Osteoblast (primary cell): ENCODE results near the gene SKIL. TPM values are rescaled to one million over a fixed set of nuclear protein-coding genes. Genes with fewer than 3 reads are reported as not detected.
A peak's percentile ranks its signal among the peaks of the same experiment; 100 is the strongest.

Experiments used
- DNase-seq: peaks from one replicate; pipeline ENCODE4 v3.0.0; 2011; ENCODE audit warnings: low spot score, mixed read lengths; ENCODE audit not compliant: insufficient read length; ENCODE audit errors: missing footprints
- H2AFZ ChIP-seq: 2 replicates; pipeline ENCODE4 v1.6.0; 2011; ENCODE audit warnings: mild to moderate bottlenecking, low read length
- H3K27ac ChIP-seq: 2 replicates; pipeline ENCODE4 v1.5.1; 2011; ENCODE audit warnings: mild to moderate bottlenecking, low read depth, low read length, moderate library complexity
- H3K27me3 ChIP-seq: 2 replicates; pipeline ENCODE4 v1.6.0; 2012; ENCODE audit warnings: mild to moderate bottlenecking, control low read depth, inconsistent platforms, low read length, moderate library complexity; ENCODE audit not compliant: insufficient read depth
- H3K36me3 ChIP-seq: 2 replicates; pipeline ENCODE4 v1.5.1; 2011; ENCODE audit warnings: mild to moderate bottlenecking, low read length, control low read depth, moderate library complexity; ENCODE audit not compliant: insufficient read depth
- H3K4me1 ChIP-seq: 2 replicates; pipeline ENCODE4 v1.5.1; 2011; ENCODE audit warnings: mild to moderate bottlenecking, low read length, control low read depth, moderate library complexity; ENCODE audit not compliant: insufficient read depth
- H3K4me2 ChIP-seq: 2 replicates; pipeline ENCODE4 v1.6.0; 2011; ENCODE audit warnings: mild to moderate bottlenecking, low read length; ENCODE audit not compliant: insufficient read depth
- H3K4me3 ChIP-seq: fragments of 200-600 bp; sonication (generic); 3 replicates; pipeline ENCODE4 v1.5.1; 2012; ENCODE audit warnings: mild to moderate bottlenecking, low read length, inconsistent platforms; ENCODE audit not compliant: insufficient read depth
- H3K79me2 ChIP-seq: 2 replicates; pipeline ENCODE4 v1.6.0; 2012; ENCODE audit warnings: mild to moderate bottlenecking, low read length, control low read depth, inconsistent platforms; ENCODE audit not compliant: insufficient read depth
- H3K9me3 ChIP-seq: 2 replicates; pipeline ENCODE4 v1.5.1; 2011; ENCODE audit warnings: low read depth, low read length, control low read depth
- H4K20me1 ChIP-seq: 2 replicates; pipeline ENCODE4 v1.6.0; 2012; ENCODE audit warnings: mild to moderate bottlenecking, low read length, control low read depth; ENCODE audit not compliant: insufficient read depth
- total RNA-seq: library from RNA; depleted of rRNA; stranded (reverse); fragments of >200 nt; gene quantifications from 2 replicates; pipeline ENCODE4 v1.2.3, GENCODE V29; 2012
- TF ChIP-seq, protein P1 (sequence below): IDR thresholded peaks from 2 replicates; pipeline ENCODE4 v1.5.1; 2011; ENCODE audit warnings: mild to moderate bottlenecking, low read depth, low read length, moderate library complexity; ENCODE audit errors: extremely low read depth

The SKIL gene
- total RNA-seq, 1 donor = 69.8 TPM

DNA sequence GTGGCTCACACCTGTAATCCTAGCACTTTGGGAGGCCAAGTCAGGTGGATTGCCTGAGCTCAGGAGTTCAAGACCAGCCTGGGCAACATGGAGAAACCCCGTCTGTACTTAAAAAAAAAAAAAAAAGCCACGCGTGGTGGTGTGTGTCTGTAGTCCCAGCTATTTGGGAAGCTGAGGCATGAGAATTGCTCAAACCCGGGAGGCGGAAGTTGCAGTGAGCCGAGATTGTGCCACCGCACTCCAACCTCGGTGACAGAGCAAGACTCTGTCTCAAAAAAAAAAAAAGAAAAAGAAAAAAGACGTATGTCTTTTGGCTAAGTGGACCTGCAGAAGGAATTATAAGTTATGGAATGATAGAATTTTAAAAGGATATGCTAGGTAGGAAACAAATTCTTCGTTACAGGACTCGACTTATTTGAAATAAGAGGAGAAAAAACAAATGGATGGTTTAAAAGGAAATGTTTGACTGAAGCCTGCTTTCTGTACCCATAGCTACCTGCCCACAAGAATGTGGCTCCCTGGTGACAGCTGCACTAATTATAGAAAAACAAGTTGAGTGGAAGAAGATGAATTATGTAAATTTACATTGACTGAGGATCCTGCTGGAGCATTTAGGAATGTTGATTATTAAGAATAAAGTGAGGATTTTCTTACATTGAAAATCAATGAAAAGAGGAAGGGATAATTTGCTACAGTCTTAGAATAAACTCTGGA lies 36.0 kb upstream of the SKIL start:
- H3K27ac ChIP-seq = no peak overlapping the region
- no peak overlapping the region for H3K4me2 ChIP-seq

DNA sequence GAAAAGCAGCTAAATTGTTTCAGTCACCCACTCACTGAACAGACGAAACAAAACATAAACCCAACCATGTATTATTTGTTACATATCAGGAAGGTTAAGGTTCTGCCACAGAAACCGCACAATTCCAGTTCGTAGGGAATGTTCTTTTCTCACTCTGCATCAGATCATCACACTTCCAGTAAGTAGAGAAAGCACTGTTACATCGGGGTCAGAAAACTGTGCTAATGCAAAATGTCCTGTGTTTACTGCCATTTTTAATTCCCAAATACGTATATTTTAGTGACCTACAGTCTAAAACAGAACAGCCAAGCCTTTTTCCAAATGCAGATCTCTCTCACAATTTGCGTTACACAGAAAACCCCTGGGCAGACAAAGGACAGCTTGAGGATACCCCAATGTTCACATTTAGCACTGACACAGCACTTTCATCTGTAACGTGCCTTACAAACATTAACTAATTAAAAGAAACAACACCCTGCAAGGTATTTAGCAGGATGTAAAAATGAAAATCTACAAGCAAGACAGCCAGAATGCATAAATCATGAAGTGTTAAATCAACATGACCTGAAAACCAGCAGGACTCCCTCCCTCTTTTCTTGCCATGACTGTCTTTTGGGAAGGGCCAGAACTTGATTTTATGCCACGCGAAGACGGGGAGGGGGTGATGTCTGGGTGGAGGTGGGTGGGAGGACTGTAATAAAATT lies 34.8 kb upstream of the SKIL start:
- Histone ChIP-seq H3K27me3 (no peaks in the 10 kb centered on the region), H3K36me3 (no peaks in the 10 kb centered on the region), H4K20me1 (no peaks in the 10 kb centered on the region), H3K4me3 (peak overlapping the region; percentile 22), H3K4me2 (peak overlapping the region; percentile 62), H3K27ac (peak overlapping the region; percentile 36), H3K79me2 (no peaks in the 10 kb centered on the region), H2AFZ (peak overlapping the region; percentile 69), H3K4me1 (peaks cover 7% of the 10 kb centered on the region), H3K9me3 (no peaks in the 10 kb centered on the region)
- peak; percentile 56 for DNase-seq
- TF ChIP-seq, protein P1, sequence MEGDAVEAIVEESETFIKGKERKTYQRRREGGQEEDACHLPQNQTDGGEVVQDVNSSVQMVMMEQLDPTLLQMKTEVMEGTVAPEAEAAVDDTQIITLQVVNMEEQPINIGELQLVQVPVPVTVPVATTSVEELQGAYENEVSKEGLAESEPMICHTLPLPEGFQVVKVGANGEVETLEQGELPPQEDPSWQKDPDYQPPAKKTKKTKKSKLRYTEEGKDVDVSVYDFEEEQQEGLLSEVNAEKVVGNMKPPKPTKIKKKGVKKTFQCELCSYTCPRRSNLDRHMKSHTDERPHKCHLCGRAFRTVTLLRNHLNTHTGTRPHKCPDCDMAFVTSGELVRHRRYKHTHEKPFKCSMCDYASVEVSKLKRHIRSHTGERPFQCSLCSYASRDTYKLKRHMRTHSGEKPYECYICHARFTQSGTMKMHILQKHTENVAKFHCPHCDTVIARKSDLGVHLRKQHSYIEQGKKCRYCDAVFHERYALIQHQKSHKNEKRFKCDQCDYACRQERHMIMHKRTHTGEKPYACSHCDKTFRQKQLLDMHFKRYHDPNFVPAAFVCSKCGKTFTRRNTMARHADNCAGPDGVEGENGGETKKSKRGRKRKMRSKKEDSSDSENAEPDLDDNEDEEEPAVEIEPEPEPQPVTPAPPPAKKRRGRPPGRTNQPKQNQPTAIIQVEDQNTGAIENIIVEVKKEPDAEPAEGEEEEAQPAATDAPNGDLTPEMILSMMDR = no peak

More for the DNA sequence above, 36.0 kb upstream of the SKIL start:
- no peaks in the 10 kb centered on the region for H3K27me3 ChIP-seq
- DNase-seq = no peak
- H4K20me1 ChIP-seq = no peaks in the 10 kb centered on the region
- no peaks in the 10 kb centered on the region for H3K79me2 ChIP-seq
- TF ChIP-seq, protein P1 = no peak
- H3K36me3 ChIP-seq = no peaks in the 10 kb centered on the region
- H3K4me3 ChIP-seq = no peak overlapping the region
- no peaks in the 10 kb centered on the region for H3K9me3 ChIP-seq
- H3K4me1 ChIP-seq = peaks cover 7% of the 10 kb centered on the region
- peak overlapping the region; percentile 13 for H2AFZ ChIP-seq

DNA sequence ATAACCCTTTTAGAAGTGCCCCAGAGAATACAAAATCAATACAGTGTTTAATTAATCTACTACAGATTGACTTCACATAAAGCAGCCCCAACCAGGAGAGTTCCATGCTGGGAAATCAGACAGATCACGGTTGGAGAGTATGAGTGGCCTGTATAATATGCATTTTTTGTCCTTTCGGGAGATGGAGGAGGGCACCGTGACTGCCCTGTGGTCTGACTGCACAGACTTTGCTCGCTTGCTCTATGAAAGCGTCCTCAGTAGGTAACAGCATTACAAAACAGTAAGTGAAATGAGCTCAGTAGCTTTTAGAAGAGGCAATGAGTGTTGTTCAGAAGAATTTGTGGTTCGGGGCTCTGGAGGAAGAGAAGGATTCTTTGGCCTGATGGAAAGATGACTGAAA lies 34.2 kb upstream of the SKIL start:
- TF ChIP-seq, protein P1 = no peak
- no peaks in the 10 kb centered on the region for H3K27me3 ChIP-seq
- H3K27ac ChIP-seq = no peak overlapping the region
- H3K79me2 ChIP-seq = no peaks in the 10 kb centered on the region
- peaks cover 7% of the 10 kb centered on the region for H3K4me1 ChIP-seq
- DNase-seq = no peak
- no peaks in the 10 kb centered on the region for H3K9me3 ChIP-seq
- no peaks in the 10 kb centered on the region for H4K20me1 ChIP-seq
- peak overlapping the region; percentile 62 for H3K4me2 ChIP-seq
- H3K36me3 ChIP-seq = no peaks in the 10 kb centered on the region
- H3K4me3 ChIP-seq = no peak overlapping the region
- H2AFZ ChIP-seq = peak overlapping the region; percentile 15

DNA sequence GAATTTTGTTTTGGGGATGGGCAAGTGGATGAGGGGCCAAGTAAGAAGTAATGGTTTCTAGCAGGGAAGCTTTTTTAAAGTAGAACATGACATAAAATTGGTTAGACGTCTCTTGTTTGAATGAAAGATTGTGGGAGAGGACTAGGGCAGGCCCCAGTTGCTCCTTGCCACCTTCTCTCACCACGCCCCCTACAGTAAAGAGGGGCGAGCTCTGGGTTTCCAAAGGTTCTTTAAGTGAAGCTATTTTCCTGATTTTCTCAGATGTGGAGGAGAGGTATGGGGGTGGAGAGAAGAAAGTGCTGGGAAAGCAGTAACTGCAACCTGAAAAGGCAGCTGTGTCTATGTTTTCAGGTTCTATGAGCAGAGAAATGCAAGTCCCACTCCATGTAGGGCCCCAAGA lies 32.6 kb upstream of the SKIL start:
- Histone ChIP-seq H3K4me3 (no peak overlapping the region), H3K27ac (no peak overlapping the region), H3K36me3 (no peaks in the 10 kb centered on the region), H3K4me1 (peaks cover 7% of the 10 kb centered on the region), H4K20me1 (no peaks in the 10 kb centered on the region), H3K9me3 (no peaks in the 10 kb centered on the region), H3K4me2 (no peak overlapping the region), H3K27me3 (no peaks in the 10 kb centered on the region), H2AFZ (no peak overlapping the region), H3K79me2 (no peaks in the 10 kb centered on the region)
- DNase-seq = no peak
- TF ChIP-seq, protein P1 = no peak
